Spleen (tissue), 7 donors: Measurements from ENCODE around the gene APOL6.

ENCODE experiments used
- CTCF ChIP-seq, 11 experiments: fragments of 200-600 bp in 7 of 11; fragments of 450-650 bp in 4 of 11; sonication (generic) in 4 of 11; IDR thresholded peaks in 8 of 11; conservative IDR thresholded peaks in 3 of 11; 1 replicate in 7 of 11; 2 replicates in 4 of 11; pipeline versions ENCODE4 v1.4.0 to v1.8.0; 2016 to 2021; ENCODE audit warnings: antibody characterized with exemption in 11 of 11, inconsistent platforms in 4 of 11, mild to moderate bottlenecking in 1 of 11
- POLR2A ChIP-seq, 3 donors: fragments of 450-650 bp; IDR thresholded peaks; one replicate each; pipeline ENCODE4 v1.5.1; 2017; ENCODE audit warnings: antibody characterized with exemption in 3 of 3, mild to moderate bottlenecking in 1 of 3
- POLR2AphosphoS5 ChIP-seq, 3 donors: sonication (generic); formaldehyde crosslinking; IDR thresholded peaks; one replicate each; pipeline ENCODE4 v1.5.1; 2017; ENCODE audit warnings: antibody characterized with exemption in 3 of 3
- donor health status: DM: no; HTN: no; CAD: no; lungs with moderate emphysema.
- donor health status: DM: no; HTN: no; CAD: no.
- donor health status: DM: no; HTN: no; CAD: no.

DNA sequence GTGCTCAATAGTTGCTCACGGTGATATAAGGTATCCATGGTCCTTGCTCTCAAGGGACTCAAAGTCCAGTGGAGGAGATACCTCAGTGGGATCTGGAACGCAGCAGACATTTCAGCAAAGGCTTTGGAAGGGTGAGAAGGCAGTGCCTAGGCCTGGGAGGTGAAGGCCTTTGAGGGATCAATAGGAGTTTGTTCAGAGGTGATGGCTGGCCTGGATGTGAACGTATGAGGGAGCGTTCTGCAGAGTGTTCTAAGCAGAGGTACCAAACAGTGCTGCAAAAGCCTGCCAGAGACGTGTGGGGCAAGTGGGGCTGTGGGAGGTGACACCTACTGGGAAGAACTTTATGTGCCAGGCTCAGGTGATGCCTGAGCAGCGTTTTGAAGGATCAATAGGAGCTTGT is 23.7 kb upstream of the APOL6 start:
- TF ChIP-seq CTCF (IDR thresholded peaks at IDR 0.05 in 8 of 11, conservative IDR thresholded peaks at IDR 0.05 in 3 of 11), result no peak
- no peak for TF ChIP-seq POLR2A (IDR thresholded peaks at IDR 0.05)
- TF ChIP-seq POLR2AphosphoS5 (IDR thresholded peaks at IDR 0.05), result no peak
